ENCODE data around the gene IFT172.
"Not testable (repeated sequence)": the region's sequence is repeated elsewhere in the genome, so short reads cannot be mapped to it uniquely, and the experiment has no call there.

The IFT172 gene, protein sequence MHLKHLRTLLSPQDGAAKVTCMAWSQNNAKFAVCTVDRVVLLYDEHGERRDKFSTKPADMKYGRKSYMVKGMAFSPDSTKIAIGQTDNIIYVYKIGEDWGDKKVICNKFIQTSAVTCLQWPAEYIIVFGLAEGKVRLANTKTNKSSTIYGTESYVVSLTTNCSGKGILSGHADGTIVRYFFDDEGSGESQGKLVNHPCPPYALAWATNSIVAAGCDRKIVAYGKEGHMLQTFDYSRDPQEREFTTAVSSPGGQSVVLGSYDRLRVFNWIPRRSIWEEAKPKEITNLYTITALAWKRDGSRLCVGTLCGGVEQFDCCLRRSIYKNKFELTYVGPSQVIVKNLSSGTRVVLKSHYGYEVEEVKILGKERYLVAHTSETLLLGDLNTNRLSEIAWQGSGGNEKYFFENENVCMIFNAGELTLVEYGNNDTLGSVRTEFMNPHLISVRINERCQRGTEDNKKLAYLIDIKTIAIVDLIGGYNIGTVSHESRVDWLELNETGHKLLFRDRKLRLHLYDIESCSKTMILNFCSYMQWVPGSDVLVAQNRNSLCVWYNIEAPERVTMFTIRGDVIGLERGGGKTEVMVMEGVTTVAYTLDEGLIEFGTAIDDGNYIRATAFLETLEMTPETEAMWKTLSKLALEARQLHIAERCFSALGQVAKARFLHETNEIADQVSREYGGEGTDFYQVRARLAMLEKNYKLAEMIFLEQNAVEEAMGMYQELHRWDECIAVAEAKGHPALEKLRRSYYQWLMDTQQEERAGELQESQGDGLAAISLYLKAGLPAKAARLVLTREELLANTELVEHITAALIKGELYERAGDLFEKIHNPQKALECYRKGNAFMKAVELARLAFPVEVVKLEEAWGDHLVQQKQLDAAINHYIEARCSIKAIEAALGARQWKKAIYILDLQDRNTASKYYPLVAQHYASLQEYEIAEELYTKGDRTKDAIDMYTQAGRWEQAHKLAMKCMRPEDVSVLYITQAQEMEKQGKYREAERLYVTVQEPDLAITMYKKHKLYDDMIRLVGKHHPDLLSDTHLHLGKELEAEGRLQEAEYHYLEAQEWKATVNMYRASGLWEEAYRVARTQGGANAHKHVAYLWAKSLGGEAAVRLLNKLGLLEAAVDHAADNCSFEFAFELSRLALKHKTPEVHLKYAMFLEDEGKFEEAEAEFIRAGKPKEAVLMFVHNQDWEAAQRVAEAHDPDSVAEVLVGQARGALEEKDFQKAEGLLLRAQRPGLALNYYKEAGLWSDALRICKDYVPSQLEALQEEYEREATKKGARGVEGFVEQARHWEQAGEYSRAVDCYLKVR (N-terminal part only)

GRCh38 chr2:27489498-27490397 lies at the start of gene IFT172:
IFT172 (minus strand) TSS chr2:27489743; CDS start chr2:27489653, 90 bp downstream.
- TF ChIP-seq CTCF (IDR thresholded peaks at IDR 0.05): no peak
- H3K9me3 ChIP-seq: no peaks in the 10 kb centered on the region
- H3K27me3 ChIP-seq: no peaks in the 10 kb centered on the region
- H3K4me1 ChIP-seq: peaks cover 0 to 23% (median 15%) of the 10 kb centered on the region in 4 donors
- H3K27ac ChIP-seq: peak within 1 kb of the TSS; percentile 64 to 76
- intact Hi-C loops (cut with DNase I; ENCODE audit: low total_unique reads): loop anchor here (10.0 kb wide), 1 partner anchor 95 kb away; the partner anchor contains the start of gene ZNF512
- DNase-seq: peak; percentile 99
- peaks cover 0 to 14% (median under 1%) of the 10 kb centered on the region in 3 donors for H3K36me3 ChIP-seq
- peak within 1 kb of the TSS; percentile 60 to 64 for H3K4me3 ChIP-seq

GRCh38 chr2:27538839-27539450 lies 49.4 kb upstream of the IFT172 start:
- H3K36me3 ChIP-seq; H3K4me1 ChIP-seq; H3K9me3 ChIP-seq; H3K4me3 ChIP-seq; H3K27me3 ChIP-seq; intact Hi-C loops (cut with DNase I; ENCODE audit: low total_unique reads); H3K27ac ChIP-seq; DNase-seq: not testable (repeated sequence)

GRCh38 chr2:27537287-27537686 lies 47.7 kb upstream of the IFT172 start:
- Histone ChIP-seq H3K27me3 (no peaks in the 10 kb centered on the region), H3K9me3 (no peaks in the 10 kb centered on the region), H3K4me3 (no peak overlapping the region), H3K36me3 (no peaks in the 10 kb centered on the region), H3K27ac (no peak overlapping the region), H3K4me1 (no peaks in the 10 kb centered on the region)
- TF ChIP-seq CTCF (IDR thresholded peaks at IDR 0.05): no peak
- intact Hi-C loops (cut with DNase I; ENCODE audit: low total_unique reads): no loop called here
- DNase-seq: no peak

DNA sequence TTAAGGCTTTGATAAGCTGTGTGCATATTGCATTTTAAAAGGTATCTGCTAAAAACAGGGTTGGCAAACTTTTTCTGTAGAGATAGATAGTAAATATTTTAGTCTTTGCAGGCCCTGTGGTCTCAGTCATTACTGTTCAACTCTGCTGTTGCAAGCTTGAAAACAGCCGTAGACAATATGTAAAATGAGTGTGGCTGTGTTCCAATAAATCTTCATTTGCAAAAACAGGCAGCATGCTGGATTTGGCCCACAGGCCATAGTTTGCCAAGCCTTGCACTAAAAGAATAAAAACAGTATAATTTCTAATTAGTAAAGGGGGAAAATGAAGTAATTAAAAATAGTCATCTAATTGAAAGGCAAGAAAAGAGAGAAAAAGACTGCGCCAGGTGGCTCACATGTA lies 42.4 kb upstream of the IFT172 start:
- no peak for DNase-seq
- Histone ChIP-seq H3K36me3 (no peaks in the 10 kb centered on the region), H3K27me3 (peaks cover 0 to 2% of the 10 kb centered on the region in 2 donors), H3K27ac (no peak overlapping the region), H3K4me3 (no peak overlapping the region), H3K4me1 (no peaks in the 10 kb centered on the region), H3K9me3 (no peaks in the 10 kb centered on the region)
- no peak for TF ChIP-seq CTCF (IDR thresholded peaks at IDR 0.05)
- intact Hi-C loops (cut with DNase I; ENCODE audit: low total_unique reads): no loop called here

- no peak overlapping the region for H3K27ac ChIP-seq
- DNase-seq: no peak
- H3K36me3 ChIP-seq: no peaks in the 10 kb centered on the region
- no peaks in the 10 kb centered on the region for H3K9me3 ChIP-seq
- no peak for TF ChIP-seq CTCF (IDR thresholded peaks at IDR 0.05)
- intact Hi-C loops (cut with DNase I; ENCODE audit: low total_unique reads): no loop called here
- no peak overlapping the region for H3K4me3 ChIP-seq
- no peaks in the 10 kb centered on the region for H3K4me1 ChIP-seq
- H3K27me3 ChIP-seq: peaks cover 0 to 12% of the 10 kb centered on the region in 2 donors
These were observed 37.6 kb upstream of the IFT172 start for GRCh38 chr2:27527182-27527581.
